NB4 (cell line): ENCODE data around the gene TBXAS1.

Source experiments
- POLR2A ChIP-seq: IDR thresholded peaks from 2 replicates; pipeline ENCODE4 v1.6.1; 2011; ENCODE audit warnings: mild to moderate bottlenecking; ENCODE audit not compliant: insufficient read length; ENCODE audit errors: extremely low read depth
- TF ChIP-seq, protein P1 (sequence below): IDR thresholded peaks from one replicate; pipeline ENCODE4 v1.5.1; 2012; ENCODE audit warnings: low read depth, low read length
- TF ChIP-seq, protein P2 (sequence below): IDR thresholded peaks from 2 replicates; pipeline ENCODE4 v1.6.1; 2011; ENCODE audit warnings: low read depth, low read length

DNA sequence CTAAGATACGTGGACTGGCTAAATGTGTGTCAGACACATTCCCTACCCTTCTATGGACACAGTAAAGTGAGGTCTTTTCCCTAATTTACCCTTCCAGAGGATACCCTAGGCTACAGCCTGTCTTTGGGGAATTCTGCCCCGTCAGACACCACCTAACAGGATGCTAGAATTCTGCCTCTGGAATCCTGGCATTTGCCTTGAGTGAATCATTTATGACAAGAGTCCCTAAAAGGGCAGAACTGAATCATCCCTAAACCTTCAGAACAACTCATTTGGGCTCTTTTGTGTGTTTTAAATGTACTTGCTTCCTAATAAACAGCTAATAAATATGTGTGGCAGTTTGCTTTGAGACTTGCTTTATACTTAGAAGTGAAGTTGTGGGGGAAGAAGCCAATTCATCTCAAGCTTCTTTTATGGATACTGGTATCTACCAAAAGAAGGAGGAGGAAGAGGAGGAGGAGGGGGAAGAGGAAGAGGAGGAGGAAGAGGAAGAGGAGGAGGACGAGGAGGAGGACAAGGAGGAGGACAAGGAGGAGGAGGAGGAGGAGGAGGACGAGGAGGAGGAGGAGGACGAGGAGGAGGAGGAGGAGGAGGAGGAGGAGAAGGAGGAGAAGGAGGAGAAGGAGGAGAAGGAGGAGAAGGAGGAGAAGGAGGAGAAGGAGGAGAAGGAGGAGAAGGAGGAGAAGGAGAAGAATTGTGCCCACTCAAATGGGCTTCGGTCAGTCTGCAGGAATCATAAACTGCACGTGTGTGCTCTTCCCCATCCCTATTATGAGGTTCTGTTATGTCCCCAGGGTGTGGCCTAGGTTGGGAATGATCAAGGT lies 206.5 kb downstream of the TBXAS1 start:
- TF ChIP-seq, protein P1, sequence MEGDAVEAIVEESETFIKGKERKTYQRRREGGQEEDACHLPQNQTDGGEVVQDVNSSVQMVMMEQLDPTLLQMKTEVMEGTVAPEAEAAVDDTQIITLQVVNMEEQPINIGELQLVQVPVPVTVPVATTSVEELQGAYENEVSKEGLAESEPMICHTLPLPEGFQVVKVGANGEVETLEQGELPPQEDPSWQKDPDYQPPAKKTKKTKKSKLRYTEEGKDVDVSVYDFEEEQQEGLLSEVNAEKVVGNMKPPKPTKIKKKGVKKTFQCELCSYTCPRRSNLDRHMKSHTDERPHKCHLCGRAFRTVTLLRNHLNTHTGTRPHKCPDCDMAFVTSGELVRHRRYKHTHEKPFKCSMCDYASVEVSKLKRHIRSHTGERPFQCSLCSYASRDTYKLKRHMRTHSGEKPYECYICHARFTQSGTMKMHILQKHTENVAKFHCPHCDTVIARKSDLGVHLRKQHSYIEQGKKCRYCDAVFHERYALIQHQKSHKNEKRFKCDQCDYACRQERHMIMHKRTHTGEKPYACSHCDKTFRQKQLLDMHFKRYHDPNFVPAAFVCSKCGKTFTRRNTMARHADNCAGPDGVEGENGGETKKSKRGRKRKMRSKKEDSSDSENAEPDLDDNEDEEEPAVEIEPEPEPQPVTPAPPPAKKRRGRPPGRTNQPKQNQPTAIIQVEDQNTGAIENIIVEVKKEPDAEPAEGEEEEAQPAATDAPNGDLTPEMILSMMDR = no peak
- no peak for TF ChIP-seq POLR2A
- TF ChIP-seq, protein P2, sequence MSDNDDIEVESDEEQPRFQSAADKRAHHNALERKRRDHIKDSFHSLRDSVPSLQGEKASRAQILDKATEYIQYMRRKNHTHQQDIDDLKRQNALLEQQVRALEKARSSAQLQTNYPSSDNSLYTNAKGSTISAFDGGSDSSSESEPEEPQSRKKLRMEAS = no peak
